NCI-H82 treated with DMSO at 0.1 percent for 48 hours (cell line): Measurements from ENCODE around the gene KRTAP5-4.
"Not testable (repeated sequence)": the region's sequence is repeated elsewhere in the genome, so short reads cannot be mapped to it uniquely, and the experiment has no call there.

Source experiments
- DNase-seq: peaks from one replicate; lab custom pipeline; 2025; ENCODE audit not compliant: unreplicated experiment; lab: John Stamatoyannopoulos, UW

The KRTAP5-4 gene

GRCh38 chr11:1653541-1654387 lies 31.8 kb upstream of the KRTAP5-4 start:
- DNase-seq, result no peak

GRCh38 chr11:1652771-1653540 lies 31.0 kb upstream of the KRTAP5-4 start:
- DNase-seq, result no peak

- no peak for DNase-seq
Observed at GRCh38 chr11:1652442-1652770, 30.5 kb upstream of the KRTAP5-4 start.

- no peak for DNase-seq
Observed at GRCh38 chr11:1652026-1652425, 30.1 kb upstream of the KRTAP5-4 start.

- no peak for DNase-seq
Observed at GRCh38 chr11:1651411-1651980, 29.6 kb upstream of the KRTAP5-4 start.

- no peak for DNase-seq
Observed at GRCh38 chr11:1650918-1651262, 29.0 kb upstream of the KRTAP5-4 start.

- DNase-seq, result no peak
Observed at GRCh38 chr11:1650034-1650917, 28.3 kb upstream of the KRTAP5-4 start.

- no peak for DNase-seq
Observed at GRCh38 chr11:1648653-1649420, 26.9 kb upstream of the KRTAP5-4 start.

GRCh38 chr11:1647901-1648652 lies 26.1 kb upstream of the KRTAP5-4 start:
- DNase-seq, result no peak

GRCh38 chr11:1646540-1646939 lies 24.6 kb upstream of the KRTAP5-4 start:
- not testable (repeated sequence) for DNase-seq

- DNase-seq, result no peak
Observed at GRCh38 chr11:1645357-1645821, 23.5 kb upstream of the KRTAP5-4 start.

GRCh38 chr11:1644601-1645356 lies 22.8 kb upstream of the KRTAP5-4 start:
- DNase-seq, result no peak

- DNase-seq, result no peak
Observed at GRCh38 chr11:1643146-1643690, 21.3 kb upstream of the KRTAP5-4 start.

GRCh38 chr11:1642288-1643145 lies 20.6 kb upstream of the KRTAP5-4 start:
- no peak for DNase-seq

GRCh38 chr11:1641096-1641495 lies 19.2 kb upstream of the KRTAP5-4 start:
- DNase-seq, result no peak

- DNase-seq, result no peak
Observed at GRCh38 chr11:1640076-1640946, 18.4 kb upstream of the KRTAP5-4 start.

GRCh38 chr11:1639666-1640065 lies 17.7 kb upstream of the KRTAP5-4 start:
- DNase-seq, result no peak
